Loucy (cell line): Measurements from ENCODE around the gene TGIF2.
"Not testable (repeated sequence)": the region's sequence is repeated elsewhere in the genome, so short reads cannot be mapped to it uniquely, and the experiment has no call there.

Experiments used
- H2AFZ ChIP-seq: fragments of 200-600 bp; sonication (generic); 2 replicates; pipeline ENCODE4 v1.6.0; 2016; ENCODE audit warnings: antibody characterized with exemption, mild to moderate bottlenecking, low read length, moderate library complexity
- H3F3A ChIP-seq: fragments of 200-600 bp; 2 replicates; pipeline ENCODE4 v1.6.0; 2016; ENCODE audit warnings: antibody characterized with exemption, low read depth, mild to moderate bottlenecking
- H3K27me3 ChIP-seq: fragments of 200-600 bp; sonication (generic); 2 replicates; pipeline ENCODE4 v1.6.1; 2014; ENCODE audit warnings: low read length, mild to moderate bottlenecking; ENCODE audit not compliant: insufficient read depth, poor library complexity, severe bottlenecking
- H3K36me3 ChIP-seq: fragments of 200-600 bp; sonication (generic); 2 replicates; pipeline ENCODE4 v1.6.1; 2016; ENCODE audit warnings: low read length; ENCODE audit not compliant: insufficient read depth
- H3K4me1 ChIP-seq: fragments of 200-600 bp; sonication (generic); 2 replicates; pipeline ENCODE4 v1.5.1; 2014; ENCODE audit warnings: low read length, mild to moderate bottlenecking; ENCODE audit not compliant: insufficient read depth, poor library complexity, severe bottlenecking
- H3K4me2 ChIP-seq: fragments of 200-600 bp; sonication (generic); 2 replicates; pipeline ENCODE4 v1.6.0; 2014; ENCODE audit warnings: antibody characterized with exemption, low read length, low read depth, mild to moderate bottlenecking; ENCODE audit not compliant: poor library complexity, severe bottlenecking
- H3K4me3 ChIP-seq: fragments of 200-600 bp; sonication (generic); 2 replicates; pipeline ENCODE4 v1.5.1; 2014; ENCODE audit warnings: low read length, mild to moderate bottlenecking, mixed read lengths; ENCODE audit not compliant: poor library complexity, severe bottlenecking
- H3K79me2 ChIP-seq: fragments of 200-600 bp; sonication (generic); 2 replicates; pipeline ENCODE4 v1.6.1; 2014; ENCODE audit warnings: low read length; ENCODE audit not compliant: insufficient read depth
- H3K9ac ChIP-seq: fragments of 200-600 bp; sonication (generic); 2 replicates; pipeline ENCODE4 v1.6.0; 2014; ENCODE audit warnings: mild to moderate bottlenecking, low read depth, low read length, moderate library complexity; ENCODE audit not compliant: poor library complexity, severe bottlenecking
- H3K9me2 ChIP-seq: fragments of 200-600 bp; sonication (generic); replicated peaks from 2 replicates; pipeline ENCODE4 v1.6.1; 2016; ENCODE audit warnings: low read depth, low read length, mixed read lengths
- H3K9me3 ChIP-seq: fragments of 200-600 bp; sonication (generic); 2 replicates; pipeline ENCODE4 v1.6.1; 2014; ENCODE audit warnings: mild to moderate bottlenecking, antibody characterized with exemption, low read length, low read depth; ENCODE audit not compliant: insufficient read depth
- H4K20me1 ChIP-seq: fragments of 200-600 bp; sonication (generic); 2 replicates; pipeline ENCODE4 v1.6.0; 2014; ENCODE audit warnings: antibody characterized with exemption, low read length, mild to moderate bottlenecking; ENCODE audit not compliant: insufficient read depth, poor library complexity, severe bottlenecking
- EZH2phosphoT487 ChIP-seq: fragments of 200-600 bp; IDR thresholded peaks from 2 replicates; pipeline ENCODE4 v1.6.1; 2018; ENCODE audit warnings: antibody characterized with exemption, mild to moderate bottlenecking, moderate library complexity, borderline replicate concordance
- TF ChIP-seq, protein P1 (sequence below): fragments of 200-600 bp; sonication (generic); conservative IDR thresholded peaks from 2 replicates; pipeline ENCODE4 v1.5.1; 2014; ENCODE audit warnings: mild to moderate bottlenecking, antibody characterized with exemption, low read length

The TGIF2 gene

DNA sequence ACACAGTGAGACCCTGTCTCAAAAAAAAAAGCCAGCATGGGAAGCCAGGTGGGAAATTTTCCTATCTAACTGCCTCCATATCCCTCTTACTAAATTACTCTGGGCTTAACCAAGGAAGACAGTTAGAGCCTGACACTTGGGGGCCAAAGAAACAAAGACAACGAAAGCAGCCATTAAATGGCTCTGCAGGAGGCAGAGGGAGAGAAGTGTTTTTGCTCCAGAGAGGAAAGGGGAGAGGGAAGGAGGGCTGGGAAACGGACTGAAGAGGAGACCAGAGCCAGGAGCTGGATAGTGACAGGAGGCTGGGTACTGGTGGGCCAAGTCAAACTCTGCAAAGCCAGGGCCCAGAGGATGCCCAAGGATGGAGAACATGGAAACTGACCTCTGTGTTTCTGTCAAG, 10.7 kb upstream of the TGIF2 start:
- H3K27me3 ChIP-seq = no peaks in the 10 kb centered on the region
- H2AFZ ChIP-seq = no peak overlapping the region
- H3K4me2 ChIP-seq = no peak overlapping the region
- no peak overlapping the region for H3K9ac ChIP-seq
- H3K4me3 ChIP-seq = no peak overlapping the region
- no peaks in the 10 kb centered on the region for H3K79me2 ChIP-seq
- H3K4me1 ChIP-seq = no peaks in the 10 kb centered on the region
- H3F3A ChIP-seq = no peaks in the 10 kb centered on the region
- no peaks in the 10 kb centered on the region for H3K9me3 ChIP-seq
- TF ChIP-seq, protein P1, sequence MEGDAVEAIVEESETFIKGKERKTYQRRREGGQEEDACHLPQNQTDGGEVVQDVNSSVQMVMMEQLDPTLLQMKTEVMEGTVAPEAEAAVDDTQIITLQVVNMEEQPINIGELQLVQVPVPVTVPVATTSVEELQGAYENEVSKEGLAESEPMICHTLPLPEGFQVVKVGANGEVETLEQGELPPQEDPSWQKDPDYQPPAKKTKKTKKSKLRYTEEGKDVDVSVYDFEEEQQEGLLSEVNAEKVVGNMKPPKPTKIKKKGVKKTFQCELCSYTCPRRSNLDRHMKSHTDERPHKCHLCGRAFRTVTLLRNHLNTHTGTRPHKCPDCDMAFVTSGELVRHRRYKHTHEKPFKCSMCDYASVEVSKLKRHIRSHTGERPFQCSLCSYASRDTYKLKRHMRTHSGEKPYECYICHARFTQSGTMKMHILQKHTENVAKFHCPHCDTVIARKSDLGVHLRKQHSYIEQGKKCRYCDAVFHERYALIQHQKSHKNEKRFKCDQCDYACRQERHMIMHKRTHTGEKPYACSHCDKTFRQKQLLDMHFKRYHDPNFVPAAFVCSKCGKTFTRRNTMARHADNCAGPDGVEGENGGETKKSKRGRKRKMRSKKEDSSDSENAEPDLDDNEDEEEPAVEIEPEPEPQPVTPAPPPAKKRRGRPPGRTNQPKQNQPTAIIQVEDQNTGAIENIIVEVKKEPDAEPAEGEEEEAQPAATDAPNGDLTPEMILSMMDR = no peak
- no peak for TF ChIP-seq EZH2phosphoT487
- no peaks in the 10 kb centered on the region for H3K36me3 ChIP-seq
- no peaks in the 10 kb centered on the region for H3K9me2 ChIP-seq
- H4K20me1 ChIP-seq = no peaks in the 10 kb centered on the region

DNA sequence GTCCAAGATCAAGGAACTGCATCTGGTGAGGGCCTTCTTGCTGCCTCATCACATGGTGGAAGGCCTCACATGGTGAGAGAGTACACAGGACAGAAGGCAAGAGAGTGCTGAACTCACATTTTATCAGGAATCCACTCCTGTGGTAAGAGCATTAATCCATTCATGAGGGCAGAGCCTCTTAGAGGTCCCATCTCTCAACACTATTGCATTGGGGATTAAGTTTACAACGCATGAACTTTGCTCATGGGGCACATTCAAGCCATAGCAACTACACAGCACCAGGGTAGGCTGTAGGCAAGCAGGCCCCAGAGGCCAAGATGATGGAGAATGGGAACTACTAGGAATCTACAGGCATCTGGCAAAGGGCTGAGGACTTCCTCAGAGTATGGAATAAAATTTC, 10.0 kb upstream of the TGIF2 start:
- H3K4me2 ChIP-seq = no peak overlapping the region
- no peaks in the 10 kb centered on the region for H3K4me1 ChIP-seq
- H3K4me3 ChIP-seq = no peak overlapping the region

DNA sequence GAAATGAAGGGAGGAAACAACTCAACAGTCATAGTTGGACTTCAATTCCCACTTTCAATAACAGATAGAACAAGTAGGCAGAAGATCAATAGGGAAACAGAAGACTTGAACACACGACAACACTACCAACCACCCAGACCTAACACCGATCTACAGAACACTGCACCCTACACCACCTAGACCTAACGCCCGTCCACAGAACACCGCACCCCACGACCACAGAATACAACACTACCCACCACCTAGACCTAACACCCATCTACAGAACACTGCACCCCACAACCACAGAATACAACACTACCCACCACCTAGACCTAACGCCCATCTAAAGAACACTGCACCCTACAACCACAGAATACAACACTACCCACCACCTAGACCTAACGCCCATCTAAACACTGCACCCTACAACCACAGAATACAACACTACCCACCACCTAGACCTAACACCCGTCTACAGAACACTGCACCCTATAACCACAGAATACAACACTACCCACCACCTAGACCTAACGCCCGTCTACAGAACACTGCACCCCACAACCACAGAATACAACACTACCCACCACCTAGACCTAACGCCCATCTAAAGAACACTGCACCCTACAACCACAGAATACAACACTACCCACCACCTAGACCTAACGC, 9.2 kb upstream of the TGIF2 start:
- H3K4me1 ChIP-seq, H3K9ac ChIP-seq, H3K4me3 ChIP-seq, H3K79me2 ChIP-seq, H3K4me2 ChIP-seq, H3K9me3 ChIP-seq, H3K36me3 ChIP-seq, H3K27me3 ChIP-seq, H3K9me2 ChIP-seq, H3F3A ChIP-seq, H4K20me1 ChIP-seq, H2AFZ ChIP-seq: not testable (repeated sequence)

More for the DNA sequence above, 10.0 kb upstream of the TGIF2 start:
- no peaks in the 10 kb centered on the region for H3K36me3 ChIP-seq
- no peaks in the 10 kb centered on the region for H3K9me2 ChIP-seq
- no peaks in the 10 kb centered on the region for H3K79me2 ChIP-seq
- H3K9me3 ChIP-seq = no peaks in the 10 kb centered on the region
- H3F3A ChIP-seq = no peaks in the 10 kb centered on the region
- no peaks in the 10 kb centered on the region for H3K27me3 ChIP-seq
- TF ChIP-seq, protein P1 = no peak
- TF ChIP-seq EZH2phosphoT487 = no peak
- no peaks in the 10 kb centered on the region for H4K20me1 ChIP-seq
- no peak overlapping the region for H3K9ac ChIP-seq
- H2AFZ ChIP-seq = no peak overlapping the region

DNA sequence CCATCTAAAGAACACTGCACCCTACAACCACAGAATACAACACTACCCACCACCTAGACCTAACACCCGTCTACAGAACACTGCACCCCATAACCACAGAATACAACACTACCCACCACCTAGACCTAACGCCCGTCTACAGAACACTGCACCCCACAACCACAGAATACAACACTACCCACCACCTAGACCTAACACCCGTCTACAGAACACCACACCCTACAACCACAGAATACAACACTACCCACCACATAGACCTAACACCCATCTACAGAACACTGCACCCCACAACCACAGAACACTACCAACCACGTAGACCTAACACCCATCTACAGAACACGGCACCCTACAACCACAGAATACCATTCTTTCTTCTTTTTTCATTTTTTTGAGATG, 8.7 kb upstream of the TGIF2 start:
- not testable (repeated sequence) for H3K79me2 ChIP-seq, H3K4me3 ChIP-seq, H3K9me3 ChIP-seq

More for the DNA sequence above, 8.7 kb upstream of the TGIF2 start:
- H3K9me2 ChIP-seq, H4K20me1 ChIP-seq, H3K4me2 ChIP-seq, H3K27me3 ChIP-seq, H3K4me1 ChIP-seq, H2AFZ ChIP-seq, H3F3A ChIP-seq, H3K9ac ChIP-seq, H3K36me3 ChIP-seq: not testable (repeated sequence)
